Left cardiac atrium (tissue), 4 donors: Measurements from ENCODE around the gene PTAFR. TPM values are rescaled to one million over a fixed set of nuclear protein-coding genes. Genes with fewer than 3 reads are reported as not detected.

Source experiments
- ATAC-seq, 2 donors: fragments of 200-7000 bp; cut with Tn5 transposase; one replicate each; pipeline ENCODE4 v1.9.1; 2020; ENCODE audit warnings: mild to moderate bottlenecking in 2 of 2, moderate library complexity in 2 of 2
- DNase-seq: peaks from one replicate; pipeline ENCODE4 v3.0.0-alpha.2; 2020
- intact Hi-C, 2 donors: fragments of 100-400 bp; cut with DNase I; formaldehyde crosslinking; loops; one replicate each; pipeline versions ENCODE4 v1.14.1 to v1.15.1; 2022 to 2023
- total RNA-seq, 2 donors: library from RNA; stranded (reverse); fragmentation: NEBNext Ultra II Directional; extraction: Animal tissue kit (Norgen Biotek cat#: 25700); gene quantifications; one replicate each; pipeline ENCODE4 v1.2.1, GENCODE V29; 2021
- donor health status: DM: no; HTN: yes; CAD: no.
- donor health status: DM: no; HTN: yes; CAD: no; lungs with severe emphysema.
- donor health status: DM: yes; HTN: yes; CAD: no.
- donor health status: Dilated cardiomyopathy.

The PTAFR gene
- total RNA-seq, 2 donors from 2014 or later, result 4.7 to 5.2 TPM

- peak in 1 of 2 donors; percentile 47 for ATAC-seq
- intact Hi-C loops, result no loop called here
- no peak for DNase-seq
Measured at GRCh38 chr1:28129150-28129549, 47.3 kb downstream of the PTAFR start.

- intact Hi-C loops, result no loop called here
- ATAC-seq, result no peak
- no peak for DNase-seq
Measured at GRCh38 chr1:28127617-28128257, 48.8 kb downstream of the PTAFR start.

- no peak for DNase-seq
- ATAC-seq, result no peak
- intact Hi-C loops, result no loop called here
Measured at GRCh38 chr1:28126783-28127490, 49.6 kb downstream of the PTAFR start.

GRCh38 chr1:28126212-28126611, 50.3 kb downstream of the PTAFR start:
- intact Hi-C loops, result no loop called here
- no peak for ATAC-seq
- no peak for DNase-seq

- intact Hi-C loops, result no loop called here
- DNase-seq, result no peak
- ATAC-seq, result peak in 1 of 2 donors; percentile 83
Measured at GRCh38 chr1:28123461-28123961, 53.0 kb downstream of the PTAFR start.

GRCh38 chr1:28122183-28122582, 54.3 kb downstream of the PTAFR start:
- intact Hi-C loops, result no loop called here
- ATAC-seq, result no peak
- DNase-seq, result no peak

GRCh38 chr1:28119556-28119955, 56.9 kb downstream of the PTAFR start:
- no peak for DNase-seq
- intact Hi-C loops, result no loop called here
- ATAC-seq, result no peak

- ATAC-seq, result no peak
Measured at GRCh38 chr1:28118640-28119307, 57.7 kb downstream of the PTAFR start.

GRCh38 chr1:28115267-28115666, 61.2 kb downstream of the PTAFR start:
- DNase-seq, result peak; percentile 25
- no peak for ATAC-seq
- intact Hi-C loops, result no loop called here

More at GRCh38 chr1:28118640-28119307, 57.7 kb downstream of the PTAFR start:
- intact Hi-C loops, result no loop called here
- no peak for DNase-seq

GRCh38 chr1:28114844-28115243, 61.6 kb downstream of the PTAFR start:
- ATAC-seq (no peak), DNase-seq (no peak)
- intact Hi-C loops, result no loop called here

- no peak for ATAC-seq
- DNase-seq, result no peak
- intact Hi-C loops, result no loop called here
Measured at GRCh38 chr1:28113242-28113572, 63.3 kb downstream of the PTAFR start.

GRCh38 chr1:28112388-28113241, 63.9 kb downstream of the PTAFR start:
- intact Hi-C loops, result no loop called here
- ATAC-seq, result peak in 1 of 2 donors; percentile 80
- DNase-seq, result peak; percentile 40

GRCh38 chr1:28111157-28111556, 65.3 kb downstream of the PTAFR start:
- intact Hi-C loops, result no loop called here
- ATAC-seq (peak in 1 of 2 donors; percentile 52), DNase-seq (no peak)

- intact Hi-C loops, result no loop called here
- DNase-seq, result no peak
- no peak for ATAC-seq
Measured at GRCh38 chr1:28110555-28110954, 65.9 kb downstream of the PTAFR start.

- DNase-seq (no peak), ATAC-seq (no peak)
- intact Hi-C loops, result no loop called here
Measured at GRCh38 chr1:28109639-28110038, 66.9 kb downstream of the PTAFR start.

GRCh38 chr1:28108001-28108400, 68.5 kb downstream of the PTAFR start:
- ATAC-seq (no peak), DNase-seq (no peak)
- intact Hi-C loops, result no loop called here

GRCh38 chr1:28104866-28105467, 71.5 kb downstream of the PTAFR start:
- intact Hi-C loops, result no loop called here
- DNase-seq (no peak), ATAC-seq (peak; percentile 83 to 92)

- no peak for ATAC-seq
- no peak for DNase-seq
- intact Hi-C loops, result no loop called here
Measured at GRCh38 chr1:28102189-28102588, 74.3 kb downstream of the PTAFR start.
